Bronchial epithelial cell (primary cell): Measurements from ENCODE around the gene KCNN1. TPM values are rescaled to one million over a fixed set of nuclear protein-coding genes. Genes with fewer than 3 reads are reported as not detected.

Source experiments
- DNase-seq: peaks from one replicate; pipeline ENCODE4 v3.0.0-alpha.2; 2010; ENCODE audit warnings: low read depth
- FAIRE-seq: peaks from 2 replicates; lab custom pipeline; 2011; peaks lifted over from hg19 to GRCh38; lab: Jason Lieb, UNC
- H3K27me3 ChIP-seq: 2 replicates; pipeline ENCODE4 v1.5.1; 2011; ENCODE audit warnings: low read length; ENCODE audit not compliant: control insufficient read depth, insufficient read depth
- H3K36me3 ChIP-seq: 2 replicates; pipeline ENCODE4 v1.5.1; 2011; ENCODE audit warnings: low read length; ENCODE audit not compliant: control insufficient read depth, insufficient read depth
- H3K4me3 ChIP-seq: 2 replicates; pipeline ENCODE4 v1.5.1; 2011; ENCODE audit warnings: mild to moderate bottlenecking, low read depth, low read length, control low read depth
- total RNA-seq: library from RNA; depleted of rRNA; stranded (reverse); fragments of >200 nt; gene quantifications from 2 replicates; pipeline ENCODE4 v1.2.1, GENCODE V29; 2014
- TF ChIP-seq, protein P1 (sequence below): IDR thresholded peaks from 2 replicates; pipeline ENCODE4 v1.5.1; 2011; ENCODE audit warnings: mild to moderate bottlenecking, moderate library complexity, low read length, control low read depth, inconsistent platforms; ENCODE audit not compliant: insufficient read depth, severe bottlenecking

Gene KCNN1
- total RNA-seq, 1 donor from 2014 or later: not detected

DNA sequence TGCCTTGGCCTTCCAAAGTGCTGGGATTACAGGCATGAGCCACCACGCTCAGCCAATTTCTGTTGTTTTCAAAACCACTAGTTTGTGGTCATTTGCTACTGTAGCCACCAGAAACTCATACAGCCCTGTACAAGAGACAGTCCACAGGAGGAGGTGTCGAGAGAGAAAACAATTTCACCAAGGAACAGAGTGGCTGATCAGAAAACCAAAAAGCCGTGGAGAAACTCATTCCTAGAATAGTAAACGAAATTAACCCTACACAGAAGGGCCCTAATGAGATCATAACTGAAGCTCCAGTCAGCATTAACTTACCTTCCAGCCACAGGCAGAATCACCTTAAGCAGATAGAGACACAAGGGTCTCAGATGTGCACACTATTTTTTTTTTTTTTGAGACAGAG lies 37.9 kb upstream of the KCNN1 start:
- no peaks in the 10 kb centered on the region for H3K36me3 ChIP-seq
- FAIRE-seq (no peak), DNase-seq (no peak)
- TF ChIP-seq, protein P1, sequence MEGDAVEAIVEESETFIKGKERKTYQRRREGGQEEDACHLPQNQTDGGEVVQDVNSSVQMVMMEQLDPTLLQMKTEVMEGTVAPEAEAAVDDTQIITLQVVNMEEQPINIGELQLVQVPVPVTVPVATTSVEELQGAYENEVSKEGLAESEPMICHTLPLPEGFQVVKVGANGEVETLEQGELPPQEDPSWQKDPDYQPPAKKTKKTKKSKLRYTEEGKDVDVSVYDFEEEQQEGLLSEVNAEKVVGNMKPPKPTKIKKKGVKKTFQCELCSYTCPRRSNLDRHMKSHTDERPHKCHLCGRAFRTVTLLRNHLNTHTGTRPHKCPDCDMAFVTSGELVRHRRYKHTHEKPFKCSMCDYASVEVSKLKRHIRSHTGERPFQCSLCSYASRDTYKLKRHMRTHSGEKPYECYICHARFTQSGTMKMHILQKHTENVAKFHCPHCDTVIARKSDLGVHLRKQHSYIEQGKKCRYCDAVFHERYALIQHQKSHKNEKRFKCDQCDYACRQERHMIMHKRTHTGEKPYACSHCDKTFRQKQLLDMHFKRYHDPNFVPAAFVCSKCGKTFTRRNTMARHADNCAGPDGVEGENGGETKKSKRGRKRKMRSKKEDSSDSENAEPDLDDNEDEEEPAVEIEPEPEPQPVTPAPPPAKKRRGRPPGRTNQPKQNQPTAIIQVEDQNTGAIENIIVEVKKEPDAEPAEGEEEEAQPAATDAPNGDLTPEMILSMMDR: no peak
- H3K4me3 ChIP-seq: no peak overlapping the region
- H3K27me3 ChIP-seq: no peaks in the 10 kb centered on the region

GRCh38 chr19:17931532-17932191 lies 35.2 kb upstream of the KCNN1 start:
- H3K4me3 ChIP-seq: no peak overlapping the region
- peaks cover 2% of the 10 kb centered on the region for H3K36me3 ChIP-seq
- no peak for DNase-seq
- TF ChIP-seq, protein P1: no peak
- FAIRE-seq: no peak
- H3K27me3 ChIP-seq: no peaks in the 10 kb centered on the region

GRCh38 chr19:17932485-17933338 lies 34.2 kb upstream of the KCNN1 start, which contains the start of gene CCDC124:
Gene CCDC124, plus strand, starts transcription at chr19:17933015. Its CDS starts 3,406 bp downstream, at chr19:17936421.
- no peaks in the 10 kb centered on the region for H3K27me3 ChIP-seq
- peak within 1 kb of the TSS; percentile 88 for H3K4me3 ChIP-seq
- FAIRE-seq (no peak), DNase-seq (peak; percentile 83)
- TF ChIP-seq, protein P1: peak; percentile 99
- peaks cover 2% of the 10 kb centered on the region for H3K36me3 ChIP-seq

DNA sequence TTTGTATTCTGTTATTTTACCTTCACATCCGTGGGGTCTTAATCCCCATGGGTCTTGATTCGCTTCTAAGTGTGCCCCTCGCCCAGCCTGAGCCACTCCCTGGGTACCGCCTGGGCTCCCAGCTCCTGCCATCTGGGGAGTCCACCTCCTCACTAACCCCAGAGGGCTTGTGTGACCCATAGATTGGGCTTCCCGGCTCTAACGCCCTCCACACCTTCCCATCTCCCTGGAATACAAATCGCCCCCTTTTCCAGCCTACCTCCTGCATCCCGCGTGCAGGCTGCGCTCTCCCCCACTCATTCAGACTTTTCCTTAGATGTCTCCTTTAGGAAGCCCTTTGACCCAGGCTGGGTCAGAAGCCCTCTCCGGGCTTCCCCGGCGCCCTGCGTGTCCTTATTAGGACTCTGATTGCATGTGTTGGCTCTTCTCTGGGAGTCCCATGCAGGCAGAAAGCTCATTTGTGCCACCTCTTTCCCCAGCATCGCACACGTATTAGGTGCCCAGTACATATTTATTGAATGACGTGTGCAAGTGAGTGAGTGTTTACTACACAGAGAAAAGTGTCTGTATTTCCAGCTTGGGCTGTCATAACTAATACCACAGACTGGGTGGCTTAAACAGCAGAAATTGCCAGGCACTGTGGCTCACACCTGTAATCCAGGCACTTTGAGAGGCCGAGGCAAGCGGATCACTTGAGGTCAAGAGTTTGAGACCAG lies 33.3 kb upstream of the KCNN1 start:
- DNase-seq: peak; percentile 90
- peaks cover 2% of the 10 kb centered on the region for H3K36me3 ChIP-seq
- no peaks in the 10 kb centered on the region for H3K27me3 ChIP-seq
- TF ChIP-seq, protein P1: no peak
- H3K4me3 ChIP-seq: peak overlapping the region; percentile 88
- no peak for FAIRE-seq

DNA sequence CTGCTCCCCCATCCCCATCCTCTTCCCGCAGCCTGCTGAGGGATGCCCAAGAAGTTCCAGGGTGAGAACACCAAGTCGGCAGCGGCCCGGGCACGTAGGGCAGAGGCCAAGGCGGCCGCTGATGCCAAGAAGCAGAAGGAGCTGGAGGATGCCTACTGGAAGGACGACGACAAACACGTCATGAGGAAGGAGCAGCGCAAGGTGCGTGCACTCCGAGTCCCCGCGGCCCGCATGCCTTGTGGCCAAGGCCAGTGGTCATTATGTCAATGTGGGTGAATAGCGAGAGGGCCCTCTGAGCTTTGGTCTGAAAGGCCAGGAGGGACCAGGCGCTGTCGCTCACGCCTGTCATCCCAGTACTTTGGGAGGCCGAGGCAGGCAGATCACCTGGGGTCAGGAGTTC lies 30.5 kb upstream of the KCNN1 start:
- Histone ChIP-seq H3K4me3 (no peak overlapping the region), H3K36me3 (peaks cover 2% of the 10 kb centered on the region), H3K27me3 (no peaks in the 10 kb centered on the region)
- TF ChIP-seq, protein P1: no peak
- FAIRE-seq (no peak), DNase-seq (no peak)
